Keratinocyte (primary cell): ENCODE results near the gene MYOZ3. TPM values are rescaled to one million over a fixed set of nuclear protein-coding genes. Genes with fewer than 3 reads are reported as not detected.

Source experiments
- DNase-seq: peaks from one replicate; pipeline ENCODE4 v3.0.0-alpha.2; 2011; ENCODE audit warnings: low read depth, missing footprints, low spot score
- FAIRE-seq: peaks from 2 replicates; lab custom pipeline; 2011; peaks lifted over from hg19 to GRCh38; lab: Jason Lieb, UNC
- H2AFZ ChIP-seq: 2 replicates; pipeline ENCODE4 v1.6.0; 2012; ENCODE audit warnings: low read length, control low read depth, inconsistent platforms; ENCODE audit not compliant: control insufficient read depth
- H3K27ac ChIP-seq: 2 replicates; pipeline ENCODE4 v1.5.1; 2011; ENCODE audit warnings: low read length; ENCODE audit not compliant: control insufficient read depth, insufficient read depth
- H3K27me3 ChIP-seq: 3 replicates; pipeline ENCODE4 v1.6.0; 2011; ENCODE audit warnings: low read length; ENCODE audit not compliant: control insufficient read depth, insufficient read depth; ENCODE audit errors: extremely low read depth
- H3K36me3 ChIP-seq, 2 experiments: 2 replicates in 1 of 2; 3 replicates in 1 of 2; pipeline ENCODE4 v1.5.1; 2011; ENCODE audit warnings: low read length in 2 of 2, mild to moderate bottlenecking in 1 of 2; ENCODE audit not compliant: control insufficient read depth in 2 of 2, insufficient read depth in 2 of 2; ENCODE audit errors: extremely low read depth in 1 of 2
- H3K4me1 ChIP-seq: 3 replicates; pipeline ENCODE4 v1.5.1; 2011; ENCODE audit warnings: low read length; ENCODE audit not compliant: control insufficient read depth, insufficient read depth; ENCODE audit errors: extremely low read depth
- H3K4me2 ChIP-seq: 3 replicates; pipeline ENCODE4 v1.6.0; 2011; ENCODE audit warnings: low read depth, low read length; ENCODE audit not compliant: control insufficient read depth, insufficient read depth; ENCODE audit errors: extremely low read depth
- H3K4me3 ChIP-seq, 3 experiments: fragments of 200-600 bp in 1 of 3; sonication (generic) in 1 of 3; 2 replicates in 2 of 3; 3 replicates in 1 of 3; pipeline ENCODE4 v1.5.1; 2011 to 2016; ENCODE audit warnings: low read length in 3 of 3, mild to moderate bottlenecking in 3 of 3, control low read depth in 2 of 3, inconsistent platforms in 1 of 3, low read depth in 1 of 3, mixed read lengths in 1 of 3, mixed run types in 1 of 3, moderate library complexity in 1 of 3; ENCODE audit not compliant: control insufficient read depth in 2 of 3, insufficient read depth in 2 of 3; ENCODE audit errors: extremely low read depth in 1 of 3
- H3K79me2 ChIP-seq: 2 replicates; pipeline ENCODE4 v1.6.0; 2012; ENCODE audit warnings: low read length; ENCODE audit not compliant: control insufficient read depth, insufficient read depth
- H3K9ac ChIP-seq: 3 replicates; pipeline ENCODE4 v1.6.0; 2011; ENCODE audit warnings: low read length; ENCODE audit not compliant: control insufficient read depth, insufficient read depth; ENCODE audit errors: extremely low read depth
- H3K9me1 ChIP-seq: 3 replicates; pipeline ENCODE4 v1.6.0; 2011; ENCODE audit warnings: low read length; ENCODE audit not compliant: control insufficient read depth, insufficient read depth; ENCODE audit errors: extremely low read depth
- H3K9me3 ChIP-seq: 2 replicates; pipeline ENCODE4 v1.5.1; 2012; ENCODE audit warnings: low read depth, low read length; ENCODE audit not compliant: control insufficient read depth
- H4K20me1 ChIP-seq: 3 replicates; pipeline ENCODE4 v1.6.0; 2011; ENCODE audit warnings: low read length; ENCODE audit not compliant: control insufficient read depth, insufficient read depth; ENCODE audit errors: extremely low read depth
- CTCF ChIP-seq, 3 experiments: IDR thresholded peaks in 1 of 3; conservative IDR thresholded peaks in 1 of 3; optimal IDR thresholded peaks in 1 of 3; 2 replicates in 2 of 3; 3 replicates in 1 of 3; pipeline versions ENCODE3 to v1.5.1; 2011; ENCODE audit warnings: low read length in 3 of 3, mild to moderate bottlenecking in 3 of 3, moderate library complexity in 2 of 3, control low read depth in 1 of 3, inconsistent platforms in 1 of 3; ENCODE audit not compliant: insufficient read depth in 2 of 3; ENCODE audit errors: extremely low read depth in 1 of 3
- EZH2 ChIP-seq: IDR thresholded peaks from one replicate; pipeline ENCODE4 v1.6.1; 2012; ENCODE audit warnings: inconsistent platforms, mild to moderate bottlenecking, low read length, moderate library complexity
- dilution Hi-C: fragments of 300-500 bp; cut with MboI; formaldehyde crosslinking; loops from one replicate; pipeline ENCODE4 v1.7.0; 2020; ENCODE audit warnings: low sequenced_read_pairs; ENCODE audit not compliant: extremely low pct_ligation_motif_present
- polyA plus RNA-seq, 5 experiments: library from polyadenylated mRNA; depleted of rRNA in 3 of 5; stranded (reverse) in 3 of 5; stranded (forward) in 1 of 5; unstranded in 1 of 5; fragments of >200 nt; gene quantifications; 1 replicate in 1 of 5; 2 replicates in 3 of 5; 3 replicates in 1 of 5; pipeline versions ENCODE4 v1.2.1 to v1.2.3, GENCODE V29; 2011 to 2012; ENCODE audit warnings: missing spikeins in 2 of 5, low read depth in 1 of 5, low replicate concordance in 1 of 5

MYOZ3 gene
- polyA plus RNA-seq, 1 donor (not counting 4 experiments of a cell fraction or from before 2014, with no cell fraction given) = 0.03 TPM

- H3K79me2 ChIP-seq = no peaks in the 10 kb centered on the region
- H4K20me1 ChIP-seq = no peaks in the 10 kb centered on the region
- peaks cover 17% of the 10 kb centered on the region for H3K4me1 ChIP-seq
- peaks cover 18% of the 10 kb centered on the region for H3K27me3 ChIP-seq
- dilution Hi-C loops = no loop called here
- H3K9ac ChIP-seq = peak overlapping the region; percentile 4
- TF ChIP-seq EZH2 (no peak), CTCF (optimal IDR thresholded peaks at IDR 0.05 in 1 of 3, IDR thresholded peaks at IDR 0.05 in 1 of 3, conservative IDR thresholded peaks at IDR 0.05 in 1 of 3; ENCODE audit: extremely low read depth in 1 of 3, insufficient read depth in 2 of 3, low read length in 3 of 3) (no peak)
- DNase-seq = no peak
- H3K4me3 ChIP-seq = peak overlapping the region in 2 of 3 experiments; percentile 61
- H3K9me3 ChIP-seq = no peaks in the 10 kb centered on the region
- H3K36me3 ChIP-seq = no peaks in the 10 kb centered on the region
- peak overlapping the region; percentile 10 for H2AFZ ChIP-seq
- H3K9me1 ChIP-seq = no peaks in the 10 kb centered on the region
- H3K4me2 ChIP-seq = peak overlapping the region; percentile 76
- FAIRE-seq = peak; percentile 83
- no peak overlapping the region for H3K27ac ChIP-seq
These were observed 11.8 kb downstream of the MYOZ3 start for GRCh38 chr5:150672884-150673275.

GRCh38 chr5:150674341-150674821 lies 13.3 kb downstream of the MYOZ3 start:
- DNase-seq (no peak), FAIRE-seq (no peak)
- peaks cover 18% of the 10 kb centered on the region for H3K27me3 ChIP-seq
- no peak overlapping the region for H3K4me3 ChIP-seq
- H3K27ac ChIP-seq = no peak overlapping the region
- no peaks in the 10 kb centered on the region for H4K20me1 ChIP-seq
- no peak overlapping the region for H3K9ac ChIP-seq
- H3K79me2 ChIP-seq = no peaks in the 10 kb centered on the region
- no peak overlapping the region for H3K4me2 ChIP-seq
- peaks cover 0 to 1% of the 10 kb centered on the region in 2 experiments for H3K36me3 ChIP-seq
- no peaks in the 10 kb centered on the region for H3K9me3 ChIP-seq
- H3K4me1 ChIP-seq = peaks cover 17% of the 10 kb centered on the region
- H2AFZ ChIP-seq = no peak overlapping the region
- TF ChIP-seq CTCF (optimal IDR thresholded peaks at IDR 0.05 in 1 of 3, IDR thresholded peaks at IDR 0.05 in 1 of 3, conservative IDR thresholded peaks at IDR 0.05 in 1 of 3; ENCODE audit: extremely low read depth in 1 of 3, insufficient read depth in 2 of 3, low read length in 3 of 3) (no peak), EZH2 (no peak)
- H3K9me1 ChIP-seq = no peaks in the 10 kb centered on the region
- dilution Hi-C loops = no loop called here
